Fibroblast of skin of back (primary cell): ENCODE measurements around the gene C4BPA. TPM values are rescaled to one million over a fixed set of nuclear protein-coding genes. Genes with fewer than 3 reads are reported as not detected.

Experiments
- DNase-seq: peaks from one replicate; pipeline ENCODE4 v3.0.0-alpha.2; 2013
- polyA plus RNA-seq, 2 experiments: library from polyadenylated mRNA; unstranded; fragments of 120-200 nt; gene quantifications; one replicate each; pipeline ENCODE4 v1.2.1, GENCODE V29; 2013; ENCODE audit not compliant: insufficient read length in 2 of 2

The C4BPA gene
- polyA plus RNA-seq (2013, experiment 1 of 2; ENCODE audit: insufficient read length) = not detected
- not detected for polyA plus RNA-seq (2013, experiment 2 of 2; ENCODE audit: insufficient read length)

DNA sequence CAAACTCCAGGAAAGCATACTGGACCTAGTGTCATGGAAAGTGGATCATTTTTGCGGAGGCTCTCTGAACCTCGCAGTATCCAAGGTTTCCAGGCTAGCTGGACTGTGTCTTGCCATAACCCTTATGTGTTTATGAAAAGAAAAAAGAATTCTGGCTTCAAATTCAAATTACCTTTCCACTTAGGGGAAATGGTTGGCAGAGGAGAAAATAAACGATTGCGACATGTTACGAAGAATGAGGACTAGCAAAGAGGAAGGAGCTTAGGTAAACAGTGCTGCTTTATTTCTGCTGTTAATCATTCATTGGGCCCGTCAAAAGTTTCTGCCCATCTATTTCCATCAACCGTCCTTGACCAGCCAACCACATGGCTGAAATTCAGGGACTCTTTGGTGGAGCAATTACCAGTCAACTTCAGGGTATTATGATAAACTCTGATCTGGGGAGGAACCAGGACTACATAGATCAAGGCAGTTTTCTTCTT lies at the start of gene C4BPA:
Gene C4BPA (plus strand): TSS at position 342 of the 482 bp plus-strand sequence. CDS start 8,793 bp downstream, outside the sequence.
- DNase-seq = no peak

DNA sequence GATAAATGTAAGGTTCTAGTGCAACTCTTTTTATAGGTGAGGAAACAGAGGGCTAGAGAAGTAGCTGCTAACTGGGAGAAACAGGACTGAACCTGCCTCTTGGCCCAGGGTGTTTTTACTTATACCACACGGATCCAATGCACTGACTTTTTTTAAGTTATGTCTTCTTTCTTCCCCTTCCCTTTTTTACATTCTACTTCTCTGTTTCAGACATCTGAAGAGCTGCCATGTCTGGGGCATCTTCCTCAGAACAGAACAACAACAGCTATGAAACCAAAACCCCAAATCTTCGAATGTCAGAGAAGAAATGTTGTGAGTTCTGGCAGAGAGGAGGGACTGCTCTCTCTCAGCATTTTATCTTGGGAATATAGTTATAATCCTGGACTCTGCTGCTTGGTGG lies 49.5 kb upstream of the C4BPA start:
- no peak for DNase-seq

DNA sequence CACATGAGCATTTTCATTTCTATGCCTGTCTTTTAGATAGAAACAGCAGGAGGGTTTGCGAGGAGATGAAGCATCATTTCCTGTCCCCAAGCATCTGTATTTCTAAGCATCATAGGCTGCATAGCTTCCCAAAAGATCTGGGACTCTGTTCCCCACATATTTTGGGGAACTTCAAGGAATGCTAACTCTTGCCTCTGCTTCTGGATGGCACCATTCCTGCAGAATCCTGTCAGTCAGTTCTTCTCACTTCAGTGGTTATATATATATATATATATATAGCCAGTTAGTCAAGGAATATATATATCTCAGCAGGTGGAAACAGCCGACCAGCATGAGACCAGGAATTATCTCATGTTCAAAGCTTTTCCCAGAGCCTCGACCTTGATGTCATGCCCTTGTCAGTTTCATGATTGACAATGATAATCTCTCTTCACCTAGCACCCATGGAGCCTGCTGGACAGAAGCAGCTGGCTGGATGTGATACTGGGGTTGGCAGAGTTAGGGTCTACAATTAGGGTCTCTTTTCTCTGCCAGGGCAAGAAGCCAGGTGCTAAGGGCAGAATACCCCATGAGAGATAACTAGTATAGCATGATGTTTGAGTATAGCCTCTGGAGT lies 48.5 kb upstream of the C4BPA start:
- DNase-seq = no peak

DNA sequence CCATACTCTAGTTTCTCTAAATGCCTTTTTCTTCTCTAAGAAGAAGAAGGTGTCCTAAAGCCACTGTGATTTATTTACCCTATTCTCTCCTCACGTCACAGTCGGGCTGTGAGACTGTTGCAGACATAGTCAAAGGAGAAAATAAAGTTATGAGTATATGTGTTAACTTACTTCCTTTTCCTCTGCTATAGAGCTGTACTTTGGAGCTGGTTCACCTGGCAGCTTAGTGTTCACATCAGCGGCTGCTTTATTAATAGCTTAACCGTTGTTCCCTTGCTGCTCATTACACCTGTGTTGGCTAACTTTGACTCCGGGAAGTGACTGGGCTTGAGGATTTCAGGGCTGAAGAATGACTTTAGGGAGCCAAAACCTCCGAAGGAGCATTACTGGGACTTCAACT lies 47.4 kb upstream of the C4BPA start:
- DNase-seq = no peak

DNA sequence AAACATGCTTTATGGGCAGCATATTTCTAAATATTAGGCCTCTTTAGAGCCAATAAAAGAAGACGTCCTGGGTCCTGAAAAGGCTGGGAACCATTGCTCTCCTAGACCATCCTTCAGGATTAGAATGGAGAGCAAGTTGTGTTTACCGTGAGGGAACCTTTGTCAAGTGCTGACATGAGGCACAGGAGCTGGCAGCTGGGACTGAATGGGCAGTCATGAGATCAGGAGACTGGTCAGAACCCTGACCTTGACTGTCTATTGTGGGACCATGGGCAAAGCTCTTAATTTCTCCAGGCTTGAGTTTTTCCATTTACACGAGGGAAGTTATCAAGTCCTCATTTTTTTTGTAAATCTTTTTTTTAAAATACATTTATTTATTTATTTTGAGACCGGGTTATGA lies 45.8 kb upstream of the C4BPA start:
- DNase-seq = no peak

DNA sequence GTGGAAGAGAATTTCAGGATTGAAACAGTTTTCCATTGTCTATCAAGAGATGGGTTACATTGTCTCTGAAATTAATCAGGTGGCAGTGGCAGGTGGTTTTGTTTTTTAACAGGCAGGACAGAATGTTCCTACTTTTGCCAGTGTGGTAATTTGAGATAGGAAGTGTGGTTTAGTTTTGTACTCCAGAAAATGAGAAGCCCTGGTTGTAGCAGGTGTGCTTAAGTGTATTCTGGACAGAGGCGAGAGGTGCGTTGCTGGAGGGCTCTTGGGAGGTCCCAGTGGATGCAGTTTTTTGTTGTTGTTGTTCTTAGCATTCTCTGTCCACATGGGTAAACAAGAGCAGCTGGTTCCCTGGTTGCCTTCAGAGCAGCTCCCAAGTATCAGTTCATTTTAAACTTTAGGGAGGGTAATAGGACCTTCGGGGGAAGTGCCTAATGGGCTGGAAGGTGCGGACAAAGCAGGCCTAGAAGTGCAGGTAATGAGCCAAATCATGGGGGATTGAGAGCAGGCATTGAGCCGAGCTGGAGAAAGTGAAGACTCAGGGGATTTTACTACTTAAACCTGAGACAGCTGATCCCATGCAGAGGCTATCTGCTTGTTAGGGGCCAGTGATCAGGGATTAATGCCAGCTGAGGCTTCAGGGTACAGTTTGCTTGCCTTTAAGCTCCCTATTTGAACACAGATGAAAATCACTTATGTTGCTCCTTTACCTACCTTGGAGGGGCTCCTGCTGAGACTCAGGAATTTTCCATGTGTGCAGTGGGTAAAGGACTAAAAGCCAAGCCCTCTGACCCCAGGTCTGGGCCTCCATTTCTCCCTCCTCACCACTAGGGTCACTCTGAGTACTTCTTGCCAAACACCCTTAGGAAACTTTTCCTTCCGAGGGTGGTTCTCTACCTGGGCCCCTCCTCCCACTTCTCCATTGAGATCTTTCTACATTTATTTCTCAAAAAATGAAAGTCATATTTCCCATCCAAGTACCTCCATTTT lies 44.9 kb upstream of the C4BPA start:
- DNase-seq = no peak

DNA sequence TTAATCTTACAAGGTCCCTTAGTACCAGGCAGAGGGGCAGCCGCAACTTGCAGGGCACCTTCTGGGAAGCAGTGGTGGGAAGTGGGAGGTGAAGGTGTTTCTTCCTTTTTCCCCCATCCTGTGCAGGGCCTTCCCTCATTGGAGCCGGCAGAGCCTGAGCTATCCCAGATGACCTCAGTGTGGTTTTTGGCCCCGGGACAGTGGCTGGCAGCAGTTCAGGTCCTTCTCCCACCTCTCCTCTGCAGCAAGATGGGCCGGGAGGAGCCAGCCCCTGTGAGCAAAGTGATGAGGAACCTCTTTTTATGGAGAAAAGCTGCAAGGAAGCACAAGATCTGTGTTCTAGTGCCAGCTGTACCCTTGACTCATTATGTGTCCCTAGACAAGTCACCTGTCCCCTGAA lies 44.2 kb upstream of the C4BPA start:
- no peak for DNase-seq

DNA sequence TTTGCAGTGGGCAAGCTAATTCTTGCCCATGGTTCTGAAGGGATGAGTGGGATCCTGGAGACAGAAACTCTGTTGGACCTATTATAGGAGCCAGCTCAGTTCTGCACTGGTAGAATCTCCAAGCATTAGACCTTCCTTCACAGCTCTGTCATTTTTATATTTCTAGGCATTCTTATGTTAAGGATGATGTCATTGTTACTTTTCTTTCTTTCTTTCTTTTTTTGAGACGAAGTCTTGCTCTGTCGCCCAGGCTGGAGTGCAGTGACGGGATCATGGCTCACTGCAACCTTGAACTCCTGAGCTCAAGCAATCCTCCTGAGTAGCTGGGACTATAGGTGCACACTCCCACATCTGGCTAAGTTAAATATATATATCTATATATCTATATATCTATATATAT lies 43.4 kb upstream of the C4BPA start:
- no peak for DNase-seq

DNA sequence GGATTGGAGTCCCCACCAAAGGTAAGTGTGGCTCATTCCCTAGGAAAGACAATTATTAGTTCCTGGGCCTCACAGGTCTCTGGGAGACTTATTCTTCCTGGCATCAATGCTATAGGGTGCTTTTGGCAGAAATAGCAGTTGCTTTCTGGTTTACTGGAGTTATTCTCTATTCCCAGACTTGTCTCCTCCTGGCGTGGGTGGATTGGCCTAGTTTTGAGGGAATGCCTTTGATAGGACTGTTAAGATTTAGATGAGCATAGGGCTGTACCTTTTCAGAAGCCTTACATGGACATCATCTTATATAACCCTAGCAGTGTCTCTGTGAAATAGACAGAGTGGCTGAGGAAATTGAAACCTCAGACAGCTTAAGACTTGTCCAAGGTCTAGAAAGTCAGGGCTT lies 42.0 kb upstream of the C4BPA start:
- no peak for DNase-seq

DNA sequence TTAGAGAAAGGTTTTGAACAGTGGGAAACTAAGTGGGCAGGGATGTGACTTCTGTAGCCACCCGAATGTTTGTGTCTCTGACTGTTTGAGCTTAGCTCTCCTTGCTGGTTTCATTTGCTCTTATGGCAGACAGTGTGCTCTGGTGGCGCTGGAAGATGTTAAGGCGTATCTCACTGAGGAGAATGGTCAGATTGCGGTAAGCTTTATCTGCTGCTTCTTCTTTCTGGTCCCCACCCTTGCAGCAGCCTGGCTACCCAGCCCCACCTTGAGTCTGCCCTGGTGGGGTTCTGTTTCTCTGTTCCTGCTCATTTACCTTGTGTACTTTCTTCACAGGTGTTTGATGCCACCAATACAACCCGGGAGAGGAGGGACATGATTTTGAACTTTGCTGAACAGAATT lies 41.0 kb upstream of the C4BPA start:
- no peak for DNase-seq

DNA sequence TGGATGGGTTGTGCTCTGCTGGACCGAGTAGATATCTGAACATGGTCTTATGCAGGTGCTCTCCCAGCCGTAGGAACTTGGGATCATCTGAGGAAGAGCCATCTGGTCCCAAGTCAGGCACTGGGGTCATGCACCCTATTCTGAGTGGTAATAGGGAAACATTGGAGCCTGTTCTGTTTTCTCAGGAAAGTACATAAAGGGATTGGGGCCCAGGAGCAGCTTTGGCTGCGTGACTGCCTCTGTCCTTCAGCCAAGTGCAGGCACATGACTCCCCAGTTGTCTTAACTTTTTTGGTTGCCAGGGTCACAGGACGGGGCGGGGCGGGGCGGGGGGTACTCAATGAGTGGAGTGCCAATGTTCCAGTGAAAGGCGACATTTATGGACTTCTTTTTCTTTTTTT lies 39.5 kb upstream of the C4BPA start:
- DNase-seq = no peak

DNA sequence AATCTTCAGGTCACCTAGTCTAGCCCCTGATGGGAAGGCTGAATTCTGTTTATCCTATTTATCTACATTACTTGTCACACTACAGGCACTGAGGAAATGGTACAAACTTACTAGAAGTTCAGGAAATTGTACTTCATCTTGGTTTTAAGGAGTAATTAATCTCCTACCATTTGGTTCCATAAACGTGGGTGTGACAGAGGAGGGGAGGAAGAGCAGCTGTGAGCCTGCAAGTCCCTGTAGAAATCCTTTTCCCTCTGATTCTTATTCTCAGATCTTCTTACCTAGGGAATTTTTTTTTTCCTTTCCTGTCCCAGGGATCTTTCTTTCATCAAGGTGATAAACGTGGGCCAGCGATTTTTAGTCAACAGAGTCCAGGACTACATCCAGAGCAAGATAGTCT lies 36.8 kb upstream of the C4BPA start:
- DNase-seq = no peak

DNA sequence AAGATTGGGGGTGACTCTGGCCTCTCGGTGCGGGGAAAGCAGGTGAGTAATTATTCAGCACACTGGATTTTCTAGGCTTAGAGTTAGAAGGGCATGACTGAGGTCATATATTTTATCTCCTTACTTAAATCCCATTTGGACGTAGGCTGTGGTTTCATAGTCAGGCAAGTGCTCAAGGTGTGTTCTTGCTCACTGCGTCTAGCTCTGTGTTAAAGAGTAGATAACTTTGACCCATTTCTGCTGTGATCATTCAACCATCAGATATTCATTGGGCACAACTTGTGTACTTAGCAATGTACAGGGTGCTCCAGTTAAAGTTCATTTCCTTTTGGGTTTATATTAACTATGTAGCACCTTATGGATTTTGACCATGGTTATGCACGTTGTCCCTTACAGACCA lies 36.4 kb upstream of the C4BPA start:
- DNase-seq = no peak

DNA sequence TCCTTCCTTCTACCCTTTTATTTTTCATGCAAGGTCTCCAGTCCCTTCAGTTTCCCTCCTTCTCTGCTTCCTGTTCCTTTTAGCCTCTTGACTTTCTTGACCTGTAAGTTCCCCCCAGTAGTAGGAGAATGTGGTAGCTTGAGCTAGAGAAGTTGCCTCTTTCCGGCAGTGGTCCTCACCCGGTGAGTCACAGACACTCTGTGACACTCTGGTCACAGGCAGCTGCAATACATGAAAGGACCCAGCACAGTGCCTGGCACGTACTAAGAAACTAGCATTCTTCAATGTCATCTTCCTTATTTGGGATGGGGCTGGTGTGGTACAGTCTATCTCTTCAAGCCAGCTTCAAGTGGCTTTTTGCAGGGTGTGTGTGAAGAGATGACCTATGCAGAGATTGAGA lies 35.0 kb upstream of the C4BPA start:
- DNase-seq = no peak

DNA sequence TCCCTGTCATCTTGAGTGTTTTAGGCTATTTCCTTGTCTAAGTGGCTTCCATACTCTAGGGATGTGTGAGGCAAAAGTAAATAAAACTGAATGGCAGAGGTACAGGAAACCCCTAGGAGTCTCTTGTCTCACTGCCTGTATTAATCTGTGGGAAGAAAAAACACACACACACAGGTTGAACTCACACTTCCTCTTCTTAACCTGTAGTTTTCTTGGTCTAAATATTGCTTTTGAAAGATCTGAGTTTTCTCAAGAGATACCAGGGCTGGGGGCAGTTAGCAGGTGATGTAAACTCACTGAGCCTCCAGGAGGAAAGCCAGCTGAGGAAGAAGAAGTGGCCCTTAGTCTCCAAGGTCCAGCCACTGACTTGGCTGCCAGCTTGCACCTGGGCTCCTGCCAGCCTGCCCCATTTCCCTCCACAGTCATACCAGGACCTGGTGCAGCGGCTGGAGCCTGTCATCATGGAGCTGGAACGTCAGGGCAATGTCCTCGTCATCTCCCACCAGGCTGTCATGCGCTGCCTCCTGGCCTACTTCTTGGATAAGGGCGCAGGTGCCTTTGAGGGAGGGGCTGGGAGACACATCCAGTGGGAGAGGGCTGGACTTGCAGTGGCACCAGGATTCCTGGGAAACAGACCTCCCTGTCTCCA lies 34.1 kb upstream of the C4BPA start:
- DNase-seq = no peak

DNA sequence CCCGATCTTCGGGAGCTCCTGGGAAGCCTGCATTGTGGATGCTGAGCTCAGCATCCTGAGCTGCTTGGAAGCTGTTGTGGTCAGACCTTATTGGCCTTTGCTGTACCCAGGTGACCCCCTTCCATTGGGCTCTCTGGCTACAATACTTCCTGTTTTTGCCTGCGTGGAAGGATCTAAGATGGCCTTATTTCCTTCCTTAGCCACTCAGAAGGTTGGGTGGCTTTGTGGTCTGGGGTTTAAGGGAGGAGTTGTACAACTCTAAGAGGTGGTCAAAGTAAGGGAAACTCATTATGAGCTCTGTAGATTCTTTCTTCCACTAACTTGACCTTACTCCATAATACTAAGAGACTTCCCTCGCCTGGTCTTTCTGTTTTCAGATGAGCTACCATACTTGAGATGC lies 33.2 kb upstream of the C4BPA start:
- DNase-seq = no peak

DNA sequence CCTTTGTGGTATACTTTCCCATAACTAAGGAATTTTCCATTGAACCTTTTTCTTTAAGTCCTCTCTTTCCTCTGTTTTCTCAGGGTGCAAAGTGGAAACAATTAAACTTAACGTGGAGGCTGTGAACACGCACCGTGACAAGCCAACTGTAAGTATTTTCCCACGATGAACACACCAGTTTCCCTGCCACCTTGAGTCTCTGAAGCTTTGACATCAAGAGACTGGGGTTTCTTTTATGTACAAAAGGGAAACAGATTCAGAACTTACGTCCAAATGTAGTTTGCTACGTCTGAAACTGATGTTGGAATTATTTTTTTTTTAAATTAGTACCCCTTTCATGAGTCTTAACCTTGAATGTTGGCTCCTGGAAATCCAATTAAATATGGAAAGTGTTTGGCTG lies 32.6 kb upstream of the C4BPA start:
- peak; percentile 14 for DNase-seq

DNA sequence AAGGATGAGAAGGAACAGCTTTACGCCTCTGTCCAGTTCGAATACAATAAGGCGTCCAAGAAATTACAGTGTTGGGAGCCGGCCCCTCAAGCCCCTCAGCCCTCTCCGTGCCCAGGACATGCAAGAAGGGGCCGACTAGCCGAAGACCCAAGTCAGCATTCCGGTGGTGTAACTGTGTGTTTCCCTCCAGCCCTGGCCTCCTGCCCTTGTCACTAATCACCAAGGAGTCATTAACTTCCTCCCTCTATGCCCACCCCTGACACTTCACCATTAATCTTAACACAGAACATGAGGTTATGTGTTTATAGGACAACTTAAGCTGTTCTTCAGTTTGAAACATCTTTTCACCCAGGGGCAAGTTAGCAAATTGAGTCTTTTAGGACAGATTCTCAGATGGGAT lies 31.8 kb upstream of the C4BPA start:
- DNase-seq = no peak

DNA sequence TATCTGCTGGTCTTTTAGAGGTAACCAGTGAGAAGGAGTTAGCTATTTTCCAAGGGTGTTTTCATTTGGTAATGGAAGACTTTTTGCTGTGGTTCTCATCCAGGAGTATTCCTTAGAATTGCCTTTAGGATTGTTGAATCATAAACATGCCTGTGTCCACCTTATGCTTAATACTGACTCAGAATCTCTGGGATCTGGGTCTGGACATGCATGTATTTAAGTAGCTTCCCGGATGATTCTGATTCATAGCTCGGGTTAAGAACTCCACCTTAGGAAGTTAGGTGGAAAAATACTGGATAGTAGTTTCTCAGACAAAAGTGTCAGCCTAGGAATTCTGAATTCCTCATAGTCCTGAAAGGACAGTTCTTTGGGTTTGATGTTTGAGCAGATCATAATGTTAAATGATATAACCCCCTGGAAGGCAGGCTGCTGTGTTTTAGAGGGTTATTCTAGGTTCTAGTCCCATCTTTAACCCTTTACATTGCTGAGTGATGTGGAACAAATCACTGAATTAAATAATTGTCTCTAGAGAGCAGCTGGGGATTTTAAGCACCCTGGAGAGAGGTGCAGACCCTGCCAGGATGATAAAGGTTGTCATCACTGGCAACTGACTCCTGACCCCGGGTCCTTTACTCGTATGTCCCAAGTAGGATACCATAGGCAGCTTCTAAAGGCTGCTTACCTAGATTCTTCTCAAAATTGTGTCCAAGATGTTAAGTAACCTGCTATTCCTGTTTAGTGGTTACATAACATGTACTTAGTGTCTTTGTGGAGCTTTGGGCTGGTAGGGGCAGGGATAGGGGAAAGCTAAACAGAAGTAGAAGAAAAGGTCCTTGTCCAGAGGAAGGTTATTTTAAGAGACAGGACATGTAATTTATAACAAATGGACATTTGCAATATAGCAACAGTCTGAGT lies 29.9 kb upstream of the C4BPA start:
- no peak for DNase-seq

DNA sequence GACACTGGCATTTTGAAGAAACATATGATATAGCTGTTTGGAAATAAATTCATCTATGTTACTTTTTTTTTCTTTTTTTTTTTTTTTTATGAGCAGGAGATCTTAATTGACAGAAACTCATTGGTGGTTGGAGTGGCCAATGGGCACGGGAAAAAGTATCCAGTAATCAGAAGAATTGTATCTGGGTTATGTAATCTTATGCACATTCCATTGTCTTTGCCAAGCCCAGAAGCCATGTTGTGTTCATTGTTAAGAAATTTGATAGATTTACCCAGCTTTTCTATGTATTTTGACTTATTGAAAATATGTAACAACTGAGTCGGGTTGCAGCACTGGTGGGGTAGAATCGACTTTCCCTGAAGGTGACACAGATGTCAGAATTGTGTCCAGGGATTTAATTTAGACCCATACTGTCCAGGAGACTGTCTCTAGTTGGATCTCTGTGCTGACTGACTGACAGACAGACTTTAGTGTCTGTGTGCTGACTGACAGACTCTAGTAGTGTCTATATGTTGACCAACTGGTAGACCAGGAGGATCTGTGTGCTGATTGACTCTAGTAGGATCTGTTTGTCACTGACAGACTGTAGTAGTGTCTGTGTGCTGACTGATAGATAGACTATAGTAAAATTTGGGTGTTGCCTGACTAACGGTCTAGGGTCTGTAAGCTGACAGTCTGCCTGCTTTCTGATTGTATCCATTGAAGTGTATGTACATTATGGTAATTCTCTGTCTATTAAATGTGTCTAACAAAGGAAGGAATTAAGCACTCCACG lies 27.7 kb upstream of the C4BPA start:
- DNase-seq = peak; percentile 8

DNA sequence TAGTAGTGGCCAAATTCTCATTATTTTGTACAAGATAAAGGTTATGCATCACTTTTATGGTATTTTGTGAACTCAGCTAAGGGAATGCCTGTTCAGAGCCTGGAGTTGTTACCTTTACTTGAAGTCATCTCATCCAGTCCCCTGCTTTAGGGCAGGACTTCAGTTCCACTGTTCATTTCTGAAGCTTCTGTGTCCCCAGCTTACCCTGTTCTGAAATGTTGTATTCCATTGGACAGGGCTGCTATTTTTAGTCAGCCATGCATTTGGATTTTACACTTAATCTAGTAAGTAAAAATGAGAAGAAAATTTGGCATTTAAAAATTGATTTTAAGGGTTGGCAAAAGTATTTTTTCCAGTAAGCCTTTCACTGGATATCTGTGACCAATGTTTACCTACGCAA lies 27.0 kb upstream of the C4BPA start:
- DNase-seq = no peak
